Sigmoid colon (tissue), 4 donors: ENCODE results near the gene HRH4.

Experiments
- CTCF ChIP-seq, 4 experiments: fragments of 450-650 bp in 3 of 4; fragments of 200-600 bp in 1 of 4; IDR thresholded peaks; one replicate each; pipeline ENCODE4 v1.5.1; 2016 to 2019; ENCODE audit warnings: antibody characterized with exemption in 4 of 4, mild to moderate bottlenecking in 3 of 4, moderate library complexity in 2 of 4
- POLR2A ChIP-seq, 2 donors: fragments of 450-650 bp; IDR thresholded peaks; one replicate each; pipeline ENCODE4 v1.6.1; 2016; ENCODE audit warnings: antibody characterized with exemption in 2 of 2, mild to moderate bottlenecking in 2 of 2, moderate library complexity in 2 of 2
- POLR2AphosphoS5 ChIP-seq, 4 donors: sonication (generic); formaldehyde crosslinking; IDR thresholded peaks; one replicate each; pipeline ENCODE4 v1.6.1; 2017; ENCODE audit warnings: antibody characterized with exemption in 4 of 4

GRCh38 chr18:24500217-24500616, 39.8 kb downstream of the HRH4 start:
- TF ChIP-seq CTCF (IDR thresholded peaks at IDR 0.05) (no peak), POLR2A (IDR thresholded peaks at IDR 0.05) (no peak), POLR2AphosphoS5 (IDR thresholded peaks at IDR 0.05) (no peak)
